DND-41 (cell line): Measurements from ENCODE around the gene EIF3A.

Source experiments
- EZH2 ChIP-seq: IDR thresholded peaks from 3 replicates; pipeline ENCODE4 v1.6.1; 2012; ENCODE audit warnings: borderline replicate concordance, low read depth, mild to moderate bottlenecking, moderate library complexity, low read length, inconsistent platforms; ENCODE audit not compliant: severe bottlenecking
- TF ChIP-seq, protein P1 (sequence below): IDR thresholded peaks from 2 replicates; pipeline ENCODE4 v1.5.1; 2012; ENCODE audit warnings: borderline replicate concordance, low read length, moderate library complexity, mild to moderate bottlenecking; ENCODE audit not compliant: poor library complexity, severe bottlenecking; ENCODE audit errors: extremely low read depth

DNA sequence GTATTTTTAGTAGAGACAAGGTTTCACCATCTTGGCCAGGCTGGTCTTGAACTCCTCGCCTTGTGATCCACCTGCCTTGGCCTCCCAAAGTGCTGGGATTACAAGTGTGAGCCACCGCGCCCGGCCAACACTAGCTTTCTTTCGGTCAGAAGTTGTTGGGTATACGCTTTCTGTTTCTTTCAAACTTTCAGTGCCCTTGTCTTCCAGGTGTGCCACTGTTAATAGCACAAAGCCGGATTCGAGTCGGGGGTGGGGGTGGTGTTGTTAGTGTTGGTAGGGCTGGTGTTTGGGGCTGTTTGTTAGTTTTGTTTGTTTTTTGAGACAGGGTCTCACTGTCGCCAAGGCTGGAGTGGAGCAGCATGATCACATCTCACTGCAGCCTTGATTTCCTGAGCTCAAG lies 84.9 kb downstream of the EIF3A start:
- TF ChIP-seq, protein P1, sequence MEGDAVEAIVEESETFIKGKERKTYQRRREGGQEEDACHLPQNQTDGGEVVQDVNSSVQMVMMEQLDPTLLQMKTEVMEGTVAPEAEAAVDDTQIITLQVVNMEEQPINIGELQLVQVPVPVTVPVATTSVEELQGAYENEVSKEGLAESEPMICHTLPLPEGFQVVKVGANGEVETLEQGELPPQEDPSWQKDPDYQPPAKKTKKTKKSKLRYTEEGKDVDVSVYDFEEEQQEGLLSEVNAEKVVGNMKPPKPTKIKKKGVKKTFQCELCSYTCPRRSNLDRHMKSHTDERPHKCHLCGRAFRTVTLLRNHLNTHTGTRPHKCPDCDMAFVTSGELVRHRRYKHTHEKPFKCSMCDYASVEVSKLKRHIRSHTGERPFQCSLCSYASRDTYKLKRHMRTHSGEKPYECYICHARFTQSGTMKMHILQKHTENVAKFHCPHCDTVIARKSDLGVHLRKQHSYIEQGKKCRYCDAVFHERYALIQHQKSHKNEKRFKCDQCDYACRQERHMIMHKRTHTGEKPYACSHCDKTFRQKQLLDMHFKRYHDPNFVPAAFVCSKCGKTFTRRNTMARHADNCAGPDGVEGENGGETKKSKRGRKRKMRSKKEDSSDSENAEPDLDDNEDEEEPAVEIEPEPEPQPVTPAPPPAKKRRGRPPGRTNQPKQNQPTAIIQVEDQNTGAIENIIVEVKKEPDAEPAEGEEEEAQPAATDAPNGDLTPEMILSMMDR, result no peak
- TF ChIP-seq EZH2, result no peak
